NCI-H1105 (cell line): Measurements from ENCODE around the gene VOPP1.
"Not testable (repeated sequence)": the region's sequence is repeated elsewhere in the genome, so short reads cannot be mapped to it uniquely, and the experiment has no call there.

Experiments used
- DNase-seq: peaks from one replicate; lab custom pipeline; 2025; lab: John Stamatoyannopoulos, UW

The VOPP1 gene, protein sequence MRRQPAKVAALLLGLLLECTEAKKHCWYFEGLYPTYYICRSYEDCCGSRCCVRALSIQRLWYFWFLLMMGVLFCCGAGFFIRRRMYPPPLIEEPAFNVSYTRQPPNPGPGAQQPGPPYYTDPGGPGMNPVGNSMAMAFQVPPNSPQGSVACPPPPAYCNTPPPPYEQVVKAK

DNA sequence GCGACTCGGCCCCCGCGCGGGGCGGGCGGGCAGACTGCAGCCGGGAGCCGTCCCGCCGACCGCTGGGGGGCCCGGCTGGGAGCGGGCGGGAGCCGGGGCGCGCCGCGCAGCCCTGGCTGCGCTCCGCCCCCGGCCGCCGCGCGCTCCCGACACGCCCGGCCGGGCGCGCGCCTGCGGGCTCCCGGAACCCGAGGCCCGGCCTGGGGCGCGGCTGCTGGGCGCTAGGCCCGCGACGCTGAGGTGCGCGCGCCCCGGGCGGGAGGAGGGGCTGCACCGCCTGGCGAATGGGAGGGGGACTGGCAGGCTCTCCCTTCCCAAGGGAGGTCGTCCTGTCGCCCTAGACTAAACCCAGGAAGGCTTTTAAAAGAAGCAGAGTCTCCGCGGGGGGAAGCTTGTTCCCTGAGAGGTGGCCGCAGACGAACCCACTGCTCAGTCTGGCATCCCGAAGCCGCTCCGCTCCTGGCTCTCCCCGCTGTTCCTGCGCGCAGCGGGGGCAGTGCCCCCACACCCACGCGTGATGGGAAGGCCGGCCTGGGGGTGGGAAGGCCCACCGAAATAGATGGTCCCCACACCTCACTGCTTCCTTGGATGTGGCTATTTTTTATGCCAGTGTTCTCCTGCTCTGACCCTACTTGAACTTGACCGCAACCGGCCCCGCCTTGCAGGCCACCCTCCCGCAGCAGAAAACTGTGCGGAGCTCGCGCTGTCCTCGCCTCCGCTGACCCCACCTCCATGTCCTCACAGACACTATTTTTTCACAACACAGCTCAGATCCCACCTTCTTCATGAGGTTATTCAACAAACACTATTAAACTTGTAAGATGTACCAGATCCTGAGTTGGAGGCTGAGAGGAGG is at the start of gene VOPP1:
Gene VOPP1 (minus strand): TSS at position 125 of the 856 bp plus-strand sequence. CDS start 178 bp downstream, outside the sequence.
- peak; percentile 66 for DNase-seq

- DNase-seq: no peak
Observed at GRCh38 chr7:55618913-55619312, 46.6 kb upstream of the VOPP1 start.

DNA sequence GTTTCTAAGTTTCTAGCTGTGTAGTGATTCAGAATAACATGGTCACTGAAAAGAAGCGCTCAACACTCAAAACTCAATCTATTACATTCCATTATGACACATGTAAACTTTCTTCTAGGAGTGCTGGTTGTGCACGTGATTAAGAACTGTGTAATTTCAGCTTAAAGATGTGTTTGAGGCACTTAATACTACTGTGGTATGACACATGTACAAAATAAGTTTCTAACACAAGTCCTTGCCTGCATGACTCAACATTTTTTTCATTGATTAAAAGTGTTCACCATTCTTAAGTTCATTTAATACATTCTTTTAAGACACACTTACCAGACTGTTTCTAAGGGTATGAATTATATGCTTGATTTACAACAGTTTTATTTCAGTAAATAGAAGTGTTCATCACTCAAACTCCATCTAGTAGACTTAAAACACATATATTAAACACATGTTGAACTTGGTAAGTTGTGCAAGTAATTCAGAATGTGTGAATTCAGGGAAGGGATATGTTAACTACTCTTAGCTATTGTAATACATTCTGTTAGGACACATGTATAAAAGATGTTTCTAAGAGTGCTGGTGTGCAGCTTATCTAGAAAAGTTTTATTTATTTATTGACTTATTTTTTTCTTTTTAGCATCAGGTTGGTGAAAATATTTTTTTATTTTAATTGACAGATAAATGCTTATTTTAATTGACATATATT is 42.2 kb upstream of the VOPP1 start:
- DNase-seq: not testable (repeated sequence)

GRCh38 chr7:55609726-55610125 is 37.4 kb upstream of the VOPP1 start:
- not testable (repeated sequence) for DNase-seq

DNA sequence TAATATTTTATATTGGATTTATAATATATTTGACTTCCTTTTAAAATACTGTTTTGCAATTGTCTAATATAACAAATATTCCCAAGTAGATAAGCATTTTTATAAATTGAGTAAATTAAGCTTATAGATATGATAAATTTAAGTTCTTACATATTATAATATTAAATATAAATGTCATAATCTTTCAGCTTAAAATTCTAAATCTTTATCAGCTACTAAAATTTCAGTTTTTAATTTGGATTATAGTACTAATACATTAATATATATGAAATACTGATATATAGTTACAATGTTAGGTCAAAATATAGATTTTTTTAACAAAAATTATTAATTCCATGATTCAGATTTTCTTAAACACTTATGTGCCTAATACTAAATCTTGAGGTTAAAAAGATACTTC is 33.4 kb upstream of the VOPP1 start:
- not testable (repeated sequence) for DNase-seq

- DNase-seq: not testable (repeated sequence)
Observed at GRCh38 chr7:55597944-55598499, 25.7 kb upstream of the VOPP1 start.

- not testable (repeated sequence) for DNase-seq
Observed at GRCh38 chr7:55597214-55597739, 25.0 kb upstream of the VOPP1 start.

- DNase-seq: no peak
Observed at GRCh38 chr7:55595511-55595910, 23.2 kb upstream of the VOPP1 start.

DNA sequence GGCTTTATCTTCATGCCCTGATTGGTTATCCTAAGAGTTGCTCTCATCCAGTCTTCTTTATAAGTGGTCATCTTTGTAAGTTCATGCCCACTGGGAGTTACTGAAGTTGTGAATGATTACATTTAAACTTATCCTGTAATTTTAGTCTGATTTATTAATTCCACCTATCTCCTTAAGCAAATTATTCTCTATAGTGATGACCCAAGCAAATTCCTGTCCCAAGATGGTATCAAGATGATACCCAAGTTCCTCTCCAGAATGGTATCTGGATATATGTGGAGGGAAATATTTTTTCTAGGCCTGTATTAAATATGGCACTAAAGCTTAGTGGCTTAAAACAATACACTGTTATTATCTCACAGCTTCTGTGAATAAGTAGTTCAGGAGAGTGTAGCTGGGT is 22.6 kb upstream of the VOPP1 start:
- no peak for DNase-seq

- no peak for DNase-seq
Observed at GRCh38 chr7:55594414-55594813, 22.1 kb upstream of the VOPP1 start.

GRCh38 chr7:55593515-55594318 is 21.4 kb upstream of the VOPP1 start:
- peak; percentile 40 for DNase-seq

DNA sequence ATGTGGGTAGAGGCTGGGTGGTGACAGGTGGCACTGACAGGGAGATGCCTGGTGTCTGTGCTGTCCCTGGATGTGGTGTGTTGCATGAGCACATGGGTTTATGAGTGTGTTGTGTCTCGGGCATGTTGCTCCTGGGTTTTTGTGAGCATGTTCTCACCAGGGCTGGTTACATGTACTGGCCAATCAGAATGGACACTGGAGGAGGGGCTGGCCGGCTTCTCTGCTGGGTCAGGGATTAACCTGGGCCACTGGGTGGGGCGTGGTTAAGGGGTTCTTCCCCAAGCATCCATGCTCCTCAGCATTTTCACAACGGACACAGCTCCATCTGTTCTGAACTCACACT is 20.8 kb upstream of the VOPP1 start:
- no peak for DNase-seq

DNA sequence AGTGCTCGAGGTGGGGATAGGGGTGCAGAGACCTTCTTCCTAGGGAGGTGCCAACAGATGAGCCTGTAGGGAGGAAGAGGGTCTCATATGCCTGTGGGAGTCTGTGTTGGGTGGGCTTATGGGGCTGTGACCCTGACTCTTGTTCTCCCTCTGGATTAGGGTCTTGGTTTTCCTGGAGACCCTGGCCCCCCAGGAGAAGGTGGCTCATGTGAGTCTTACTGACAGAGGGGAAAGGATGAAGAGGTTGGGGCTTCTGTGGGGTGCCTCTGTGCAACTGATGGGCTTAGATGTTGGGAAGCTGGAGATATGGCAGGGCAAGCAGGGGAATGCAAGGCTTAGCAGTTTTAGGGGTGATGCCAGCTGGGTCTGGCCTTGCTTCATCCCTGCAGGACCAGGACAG is 20.2 kb upstream of the VOPP1 start:
- DNase-seq: no peak

GRCh38 chr7:55591282-55591931 is 19.1 kb upstream of the VOPP1 start:
- DNase-seq: no peak

GRCh38 chr7:55590517-55591281 is 18.4 kb upstream of the VOPP1 start:
- no peak for DNase-seq

DNA sequence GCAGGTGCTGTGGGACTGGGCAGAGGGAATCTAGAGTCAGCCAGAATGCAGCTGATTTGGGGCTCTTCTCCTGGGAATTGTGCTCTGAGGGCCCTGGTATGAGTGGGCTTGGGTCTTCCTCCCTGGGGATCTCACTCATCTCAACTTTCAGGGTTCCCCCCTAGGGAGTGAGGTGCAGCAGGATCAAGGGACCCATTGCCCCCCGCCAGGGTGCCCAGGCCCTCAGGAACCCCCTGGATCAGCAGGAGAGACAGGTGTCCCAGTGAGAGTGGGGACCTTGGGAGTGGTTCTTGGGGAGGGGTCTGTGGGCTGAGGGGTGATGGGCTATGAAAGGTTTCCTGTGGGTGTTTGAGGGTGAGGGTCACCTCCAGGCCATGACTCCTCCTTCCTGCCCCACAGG is 17.6 kb upstream of the VOPP1 start:
- no peak for DNase-seq

- DNase-seq: no peak
Observed at GRCh38 chr7:55588976-55589604, 16.8 kb upstream of the VOPP1 start.

GRCh38 chr7:55588379-55588699 is 16.0 kb upstream of the VOPP1 start:
- DNase-seq: no peak

GRCh38 chr7:55587687-55588378 is 15.5 kb upstream of the VOPP1 start:
- no peak for DNase-seq
